HepG2 (cell line): ENCODE data around the gene GRB7. TPM values are rescaled to one million over a fixed set of nuclear protein-coding genes. Genes with fewer than 3 reads are reported as not detected.

Experiments used
- KLF16 ChIP-seq, 2 experiments: sonication (generic) in 1 of 2; formaldehyde crosslinking in 1 of 2; IDR thresholded peaks; 2 replicates each; pipeline versions ENCODE4 v1.6.1 to v1.8.0; 2016 to 2023; ENCODE audit warnings: missing genetic modification reagents in 2 of 2, missing compliant biosample characterization in 1 of 2
- MAZ ChIP-seq, 2 experiments: sonication (generic) in 1 of 2; formaldehyde crosslinking in 1 of 2; IDR thresholded peaks; 2 replicates each; pipeline versions ENCODE4 v1.5.0 to v1.6.1; 2012 to 2020; ENCODE audit warnings: low read depth in 2 of 2, mild to moderate bottlenecking in 2 of 2, borderline replicate concordance in 1 of 2, improper control_type of control experiment in 1 of 2, low read length in 1 of 2, missing genetic modification reagents in 1 of 2, moderate library complexity in 1 of 2
- NPAS2 ChIP-seq: sonication (generic); formaldehyde crosslinking; IDR thresholded peaks from 2 replicates; pipeline ENCODE4 v1.8.0; 2022; ENCODE audit warnings: mild to moderate bottlenecking, missing genetic modification reagents, borderline replicate concordance
- PHF5A ChIP-seq: IDR thresholded peaks from one replicate; pipeline ENCODE4 v1.6.1; 2018; ENCODE audit warnings: low read depth, missing genetic modification reagents; ENCODE audit not compliant: unreplicated experiment
- STAG1 ChIP-seq: sonication (generic); formaldehyde crosslinking; IDR thresholded peaks from 2 replicates; pipeline ENCODE4 v1.4.0; 2020; ENCODE audit warnings: missing genetic modification reagents
- TEAD3 ChIP-seq: optimal IDR thresholded peaks from 2 replicates; pipeline ENCODE3; 2016; ENCODE audit warnings: borderline replicate concordance
- TOPORS ChIP-seq: sonication (generic); formaldehyde crosslinking; IDR thresholded peaks from 2 replicates; pipeline ENCODE4 v1.8.0; 2023; ENCODE audit warnings: mild to moderate bottlenecking, missing genetic modification reagents
- ZNF446 ChIP-seq: sonication (generic); formaldehyde crosslinking; IDR thresholded peaks from 2 replicates; pipeline ENCODE4 v1.5.0; 2020; ENCODE audit warnings: mild to moderate bottlenecking, missing genetic modification reagents
- ZNF607 ChIP-seq: sonication (generic); formaldehyde crosslinking; IDR thresholded peaks from 2 replicates; pipeline ENCODE4 v1.5.1; 2020; ENCODE audit warnings: missing genetic modification reagents, mild to moderate bottlenecking, borderline replicate concordance
- ZSCAN12 ChIP-seq: sonication (generic); formaldehyde crosslinking; IDR thresholded peaks from 2 replicates; pipeline ENCODE4 v1.9.0; 2021; ENCODE audit warnings: mild to moderate bottlenecking, missing genetic modification reagents
- polyA plus RNA-seq, 8 experiments: library from polyadenylated mRNA; depleted of rRNA in 3 of 8; stranded (reverse) in 7 of 8; unstranded in 1 of 8; fragments of >200 nt; fragmentation: Illumina TruSeq in 4 of 8; extraction: Trizol in 4 of 8; gene quantifications; 2 replicates each; pipeline versions ENCODE4 v1.2.1 to v1.2.3, GENCODE V29; 2011 to 2016; ENCODE audit warnings: low read depth in 4 of 8, missing spikeins in 1 of 8, mixed read lengths in 1 of 8; ENCODE audit not compliant: insufficient read depth in 1 of 8
- total RNA-seq, 5 experiments: library from RNA; depleted of rRNA; stranded (reverse); fragments of >200 nt; fragmentation: Illumina TruSeq; extraction: Trizol; gene quantifications; 2 replicates each; pipeline ENCODE4 v1.2.3, GENCODE V29; 2016; ENCODE audit warnings: low read depth in 1 of 5
- TF ChIP-seq, protein P1 (sequence below): IDR thresholded peaks from 2 replicates; pipeline ENCODE4 v1.6.1; 2016; ENCODE audit warnings: missing compliant biosample characterization, missing genetic modification reagents, borderline replicate concordance
- TF ChIP-seq, protein P2 (sequence below): sonication (generic); formaldehyde crosslinking; IDR thresholded peaks from 2 replicates; pipeline ENCODE4 v1.4.0; 2020; ENCODE audit warnings: missing genetic modification reagents

The GRB7 gene
- total and polyA plus RNA-seq, 2 of the 13 experiments (the other 11 are each of a cell fraction or from before 2014, with no cell fraction given), result 60.2 to 77.7 TPM

DNA sequence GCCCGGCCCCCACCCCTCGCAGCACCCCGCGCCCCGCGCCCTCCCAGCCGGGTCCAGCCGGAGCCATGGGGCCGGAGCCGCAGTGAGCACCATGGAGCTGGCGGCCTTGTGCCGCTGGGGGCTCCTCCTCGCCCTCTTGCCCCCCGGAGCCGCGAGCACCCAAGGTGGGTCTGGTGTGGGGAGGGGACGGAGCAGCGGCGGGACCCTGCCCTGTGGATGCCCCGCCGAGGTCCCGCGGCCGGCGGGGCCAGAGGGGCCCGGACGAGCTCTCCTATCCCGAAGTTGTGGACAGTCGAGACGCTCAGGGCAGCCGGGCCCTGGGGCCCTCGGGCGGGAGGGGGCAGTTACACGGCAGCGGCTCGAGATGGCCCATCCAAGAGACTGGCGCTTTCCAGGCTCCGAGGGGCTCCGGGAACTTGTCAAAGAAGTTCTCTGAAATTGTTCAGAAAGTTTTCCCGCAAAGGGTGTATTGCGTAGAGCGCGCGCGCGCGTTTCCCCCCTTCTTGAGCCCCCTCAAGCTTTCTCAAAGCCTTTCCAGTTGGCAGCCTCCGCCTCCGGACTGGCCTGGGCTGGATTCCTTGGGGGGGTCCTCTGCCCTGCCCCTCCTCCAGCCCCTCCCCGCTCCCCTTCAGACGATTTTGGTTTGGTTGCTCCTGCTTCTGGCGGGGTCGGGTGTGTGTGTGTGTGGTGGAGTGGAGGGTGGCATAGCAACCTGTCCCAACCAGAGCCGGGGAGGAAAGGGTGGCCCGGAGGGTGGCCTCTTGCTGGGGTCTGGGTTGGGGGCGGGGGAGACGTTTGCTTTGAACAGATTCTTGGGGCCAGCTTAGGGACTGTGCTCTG is 37.4 kb upstream of the GRB7 start (continued):
- TF ChIP-seq, protein P1, sequence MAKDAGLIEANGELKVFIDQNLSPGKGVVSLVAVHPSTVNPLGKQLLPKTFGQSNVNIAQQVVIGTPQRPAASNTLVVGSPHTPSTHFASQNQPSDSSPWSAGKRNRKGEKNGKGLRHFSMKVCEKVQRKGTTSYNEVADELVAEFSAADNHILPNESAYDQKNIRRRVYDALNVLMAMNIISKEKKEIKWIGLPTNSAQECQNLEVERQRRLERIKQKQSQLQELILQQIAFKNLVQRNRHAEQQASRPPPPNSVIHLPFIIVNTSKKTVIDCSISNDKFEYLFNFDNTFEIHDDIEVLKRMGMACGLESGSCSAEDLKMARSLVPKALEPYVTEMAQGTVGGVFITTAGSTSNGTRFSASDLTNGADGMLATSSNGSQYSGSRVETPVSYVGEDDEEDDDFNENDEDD (CRISPR knock-in tag), result no peak
- TF ChIP-seq TEAD3 (CRISPR knock-in tag), result no peak
- TF ChIP-seq PHF5A (CRISPR knock-in tag), result no peak
- TF ChIP-seq ZNF446 (CRISPR knock-in tag), result 0 out of 2 replicates have a peak, but pooled peaks have one; percentile 37
- TF ChIP-seq ZNF607 (CRISPR knock-in tag), result no peak
- TF ChIP-seq ZSCAN12 (CRISPR knock-in tag), result no peak
- TF ChIP-seq TOPORS (CRISPR knock-in tag), result no peak
- TF ChIP-seq STAG1 (CRISPR knock-in tag), result no peak
- TF ChIP-seq MAZ (IDR thresholded peaks at IDR 0.05; ENCODE audit: borderline replicate concordance, low read depth, low read length), result no peak
- TF ChIP-seq MAZ (CRISPR knock-in tag; IDR thresholded peaks at IDR 0.05; ENCODE audit: low read depth), result no peak; the same call in 1 of the 2 replicates
- TF ChIP-seq, protein P2, sequence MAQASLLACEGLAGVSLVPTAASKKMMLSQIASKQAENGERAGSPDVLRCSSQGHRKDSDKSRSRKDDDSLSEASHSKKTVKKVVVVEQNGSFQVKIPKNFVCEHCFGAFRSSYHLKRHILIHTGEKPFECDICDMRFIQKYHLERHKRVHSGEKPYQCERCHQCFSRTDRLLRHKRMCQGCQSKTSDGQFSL, result 0 out of 2 replicates have a peak, but pooled peaks have one; percentile 40
- TF ChIP-seq KLF16 (CRISPR knock-in tag; IDR thresholded peaks at IDR 0.05), result 0 out of 4 replicates have a peak, but pooled peaks of 1 of the 2 experiments have one; percentile 35
- TF ChIP-seq NPAS2 (CRISPR knock-in tag), result no peak
